ENCODE results near the gene KIF22. TPM values are rescaled to one million over a fixed set of nuclear protein-coding genes. Genes with fewer than 3 reads are reported as not detected.

The KIF22 gene
- polyA plus RNA-seq, 3 donors: 22.0 to 46.2 (median 28.9) TPM

DNA sequence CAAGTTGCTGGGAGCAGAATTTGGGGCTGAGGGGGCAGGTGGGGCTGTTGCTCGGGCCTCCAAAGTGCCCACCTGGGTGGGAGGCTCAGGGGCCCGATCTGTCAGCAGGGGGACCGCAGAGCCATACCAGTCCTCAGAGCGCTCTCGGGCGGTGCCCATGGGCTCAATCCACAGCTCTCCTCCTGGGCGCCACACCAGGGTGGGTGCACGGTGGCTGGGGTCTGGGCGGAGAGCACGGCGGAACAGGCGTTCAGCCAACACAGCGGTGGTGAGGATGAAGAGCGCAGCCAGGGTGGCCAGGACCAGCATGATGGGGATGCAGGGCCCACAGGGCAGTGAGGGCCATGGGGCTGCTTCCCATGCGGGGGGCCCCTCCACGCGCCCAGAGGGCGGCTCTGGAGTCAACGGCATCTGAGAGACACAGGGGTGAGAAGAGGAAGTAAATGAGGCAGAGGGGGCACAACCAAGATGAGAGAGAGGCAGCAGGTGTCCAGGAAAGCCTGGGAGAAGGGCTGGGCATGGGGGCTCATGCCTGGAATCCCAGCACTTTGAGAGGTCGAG lies 45.9 kb upstream of the KIF22 start:
- Histone ChIP-seq H3K4me2 (replicated peaks; ENCODE audit: extremely low read depth, low read length, poor library complexity, severe bottlenecking) (peak overlapping the region; percentile 78), H3K79me2 (ENCODE audit: insufficient read depth, low read length) (peaks cover 39% of the 10 kb centered on the region), H3K36me3 (replicated peaks in 1 of 2; ENCODE audit: control insufficient read depth in 1 of 2, insufficient read depth in 2 of 2, low read length in 2 of 2) (peaks cover 11 to 31% of the 10 kb centered on the region in 2 donors), H3K4me3 (replicated peaks in 1 of 3; ENCODE audit: low read depth in 2 of 3, low read length in 3 of 3) (peak overlapping the region; percentile 78 to 92 (median 91)), H3K4me1 (ENCODE audit: control insufficient read depth in 1 of 2, insufficient read depth in 2 of 2, low read length in 2 of 2) (peaks cover 66 to 89% of the 10 kb centered on the region in 2 donors), H2AFZ (ENCODE audit: insufficient read depth, low read depth, low read length, poor library complexity, severe bottlenecking) (no peak overlapping the region), H4K20me1 (ENCODE audit: insufficient read depth, low read length) (peaks cover 47% of the 10 kb centered on the region), H3K27me3 (ENCODE audit: control insufficient read depth in 2 of 2, insufficient read depth in 2 of 2, low read length in 2 of 2) (no peaks in the 10 kb centered on the region), H3K9ac (ENCODE audit: insufficient read depth, low read length, poor library complexity, severe bottlenecking) (peak overlapping the region; percentile 93), H3K27ac (ENCODE audit: low read depth in 1 of 2, low read length in 2 of 2) (peak overlapping the region; percentile 85 to 97), H3K9me3 (replicated peaks in 1 of 2; ENCODE audit: control insufficient read depth in 1 of 2, insufficient read depth in 1 of 2, low read length in 2 of 2) (no peaks in the 10 kb centered on the region)
- peak in 1 of 3 donors; percentile 21 for DNase-seq
- Mint-ChIP-seq H3K36me3 (peaks cover 31 to 41% of the 10 kb centered on the region in 2 donors), H3K4me1 (peaks cover 79% of the 10 kb centered on the region), H3K27me3 (ENCODE audit: low read depth in 3 of 3) (peaks cover 0 to 9% (median 3%) of the 10 kb centered on the region in 3 donors), H3K9me3 (peaks cover 0 to 7% (median 2%) of the 10 kb centered on the region in 7 donors), H3K27ac (peak overlapping the region; percentile 97 to 100 (median 100)), H3K4me3 (peak overlapping the region; percentile 98 to 100)
- intact Hi-C loops (cut with micrococcal nuclease): loop anchor here (2.0 to 5.0 kb wide), 3 partner anchors 32 to 78 kb away; no protein-coding TSS in a partner anchor
- 40% methylated on average over 17 of the region's 20 CpGs for WGBS (ENCODE audit: insufficient coverage)
- TF ChIP-seq, protein P1, sequence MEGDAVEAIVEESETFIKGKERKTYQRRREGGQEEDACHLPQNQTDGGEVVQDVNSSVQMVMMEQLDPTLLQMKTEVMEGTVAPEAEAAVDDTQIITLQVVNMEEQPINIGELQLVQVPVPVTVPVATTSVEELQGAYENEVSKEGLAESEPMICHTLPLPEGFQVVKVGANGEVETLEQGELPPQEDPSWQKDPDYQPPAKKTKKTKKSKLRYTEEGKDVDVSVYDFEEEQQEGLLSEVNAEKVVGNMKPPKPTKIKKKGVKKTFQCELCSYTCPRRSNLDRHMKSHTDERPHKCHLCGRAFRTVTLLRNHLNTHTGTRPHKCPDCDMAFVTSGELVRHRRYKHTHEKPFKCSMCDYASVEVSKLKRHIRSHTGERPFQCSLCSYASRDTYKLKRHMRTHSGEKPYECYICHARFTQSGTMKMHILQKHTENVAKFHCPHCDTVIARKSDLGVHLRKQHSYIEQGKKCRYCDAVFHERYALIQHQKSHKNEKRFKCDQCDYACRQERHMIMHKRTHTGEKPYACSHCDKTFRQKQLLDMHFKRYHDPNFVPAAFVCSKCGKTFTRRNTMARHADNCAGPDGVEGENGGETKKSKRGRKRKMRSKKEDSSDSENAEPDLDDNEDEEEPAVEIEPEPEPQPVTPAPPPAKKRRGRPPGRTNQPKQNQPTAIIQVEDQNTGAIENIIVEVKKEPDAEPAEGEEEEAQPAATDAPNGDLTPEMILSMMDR (IDR thresholded peaks at IDR 0.05): no peak

DNA sequence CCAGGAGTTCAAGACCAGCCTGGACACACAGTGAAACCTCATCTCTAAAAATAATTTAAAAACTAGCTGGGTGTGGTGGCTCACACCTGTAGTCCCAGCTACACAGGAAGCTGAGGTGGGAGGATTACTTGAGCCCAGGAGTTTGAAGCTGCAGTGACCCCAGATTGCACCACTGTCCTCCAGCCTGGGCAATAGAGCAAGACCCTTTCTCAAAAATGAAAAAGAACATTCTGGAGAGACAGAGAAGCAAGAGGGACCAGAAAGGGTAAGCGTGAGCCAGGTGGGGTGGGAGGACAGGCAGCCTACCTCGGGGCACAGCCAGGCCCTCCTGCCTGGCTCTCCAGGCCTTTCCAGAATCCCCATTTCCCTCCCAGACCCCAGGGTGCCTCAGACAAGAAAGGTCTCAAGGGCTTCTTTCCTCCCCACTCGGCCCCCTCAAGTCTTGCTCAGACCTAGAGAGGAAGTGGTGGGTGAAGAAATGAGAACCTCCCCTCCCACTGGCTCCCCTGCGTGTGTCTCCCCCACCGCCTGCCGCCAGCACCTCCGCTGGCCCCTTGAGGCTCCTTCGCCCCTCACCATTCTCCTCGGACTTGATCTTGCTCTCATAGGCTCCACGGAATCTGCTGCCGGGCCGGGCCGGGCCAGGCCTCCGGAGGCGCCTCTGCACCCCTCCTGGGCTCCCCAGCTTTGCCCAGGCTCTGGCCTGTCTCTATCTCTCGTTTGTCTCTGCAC lies 45.3 kb upstream of the KIF22 start:
- Histone ChIP-seq H2AFZ (ENCODE audit: insufficient read depth, low read depth, low read length, poor library complexity, severe bottlenecking) (peak overlapping the region; percentile 47), H3K27me3 (ENCODE audit: control insufficient read depth in 2 of 2, insufficient read depth in 2 of 2, low read length in 2 of 2) (no peaks in the 10 kb centered on the region), H3K4me2 (replicated peaks; ENCODE audit: extremely low read depth, low read length, poor library complexity, severe bottlenecking) (peak overlapping the region; percentile 78), H3K27ac (ENCODE audit: low read depth in 1 of 2, low read length in 2 of 2) (peak overlapping the region; percentile 85 to 97), H3K4me3 (replicated peaks in 1 of 3; ENCODE audit: low read depth in 2 of 3, low read length in 3 of 3) (peak overlapping the region; percentile 78 to 92 (median 91)), H3K9me3 (replicated peaks in 1 of 2; ENCODE audit: control insufficient read depth in 1 of 2, insufficient read depth in 1 of 2, low read length in 2 of 2) (no peaks in the 10 kb centered on the region), H3K9ac (ENCODE audit: insufficient read depth, low read length, poor library complexity, severe bottlenecking) (peak overlapping the region; percentile 93), H3K4me1 (ENCODE audit: control insufficient read depth in 1 of 2, insufficient read depth in 2 of 2, low read length in 2 of 2) (peaks cover 72 to 89% of the 10 kb centered on the region in 2 donors), H4K20me1 (ENCODE audit: insufficient read depth, low read length) (peaks cover 42% of the 10 kb centered on the region), H3K36me3 (replicated peaks in 1 of 2; ENCODE audit: control insufficient read depth in 1 of 2, insufficient read depth in 2 of 2, low read length in 2 of 2) (peaks cover 11 to 31% of the 10 kb centered on the region in 2 donors), H3K79me2 (ENCODE audit: insufficient read depth, low read length) (peaks cover 39% of the 10 kb centered on the region)
- Mint-ChIP-seq H3K27ac (peak overlapping the region; percentile 97 to 100 (median 100)), H3K9me3 (peaks cover 0 to 7% (median 0%) of the 10 kb centered on the region in 7 donors), H3K4me3 (peak overlapping the region; percentile 98 to 100), H3K27me3 (ENCODE audit: low read depth in 3 of 3) (peaks cover 0 to 9% (median 2%) of the 10 kb centered on the region in 3 donors), H3K4me1 (peaks cover 79% of the 10 kb centered on the region), H3K36me3 (peaks cover 28 to 41% of the 10 kb centered on the region in 2 donors)
- intact Hi-C loops (cut with micrococcal nuclease): loop anchor here in 1 of 2 donors (2.0 to 5.0 kb wide), 2 partner anchors 33 to 78 kb away; no protein-coding TSS in a partner anchor
- 0% methylated on average over 13 of the region's 16 CpGs for WGBS (ENCODE audit: insufficient coverage)
- DNase-seq: peak; percentile 71 to 82 (median 73)
- TF ChIP-seq, protein P1 (IDR thresholded peaks at IDR 0.05): no peak
